Renal cortical epithelial cell (primary cell): ENCODE results near the gene FYN. TPM values are rescaled to one million over a fixed set of nuclear protein-coding genes. Genes with fewer than 3 reads are reported as not detected.

ENCODE experiments used
- DNase-seq: peaks from one replicate; pipeline ENCODE4 v3.0.0-alpha.2; 2011; ENCODE audit warnings: low read depth
- total RNA-seq: library from RNA; depleted of rRNA; stranded (reverse); fragments of >200 nt; gene quantifications from 2 replicates; pipeline ENCODE4 v1.2.3, GENCODE V29; 2014

Gene FYN
- total RNA-seq, 1 donor from 2014 or later: 39.4 TPM

DNA sequence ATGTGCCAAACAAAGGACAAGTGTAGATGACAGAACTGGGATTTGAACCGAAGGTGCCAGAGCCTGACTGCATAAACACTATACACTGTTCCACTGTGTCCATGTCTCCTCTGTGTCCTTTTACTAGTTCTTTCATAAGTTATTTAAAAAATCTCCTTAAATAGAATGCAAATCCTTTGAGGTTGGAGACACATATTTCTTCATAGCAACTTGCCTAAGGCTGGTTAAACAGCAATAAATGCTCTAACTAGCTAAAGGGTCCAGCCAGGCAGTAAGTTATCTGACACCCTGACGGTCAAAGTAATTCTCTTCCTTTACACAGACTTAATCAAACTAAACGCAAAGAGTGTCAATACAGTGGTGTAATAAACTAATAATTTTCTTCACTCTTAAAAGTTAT is 191.4 kb downstream of the FYN start:
- peak; percentile 71 for DNase-seq

DNA sequence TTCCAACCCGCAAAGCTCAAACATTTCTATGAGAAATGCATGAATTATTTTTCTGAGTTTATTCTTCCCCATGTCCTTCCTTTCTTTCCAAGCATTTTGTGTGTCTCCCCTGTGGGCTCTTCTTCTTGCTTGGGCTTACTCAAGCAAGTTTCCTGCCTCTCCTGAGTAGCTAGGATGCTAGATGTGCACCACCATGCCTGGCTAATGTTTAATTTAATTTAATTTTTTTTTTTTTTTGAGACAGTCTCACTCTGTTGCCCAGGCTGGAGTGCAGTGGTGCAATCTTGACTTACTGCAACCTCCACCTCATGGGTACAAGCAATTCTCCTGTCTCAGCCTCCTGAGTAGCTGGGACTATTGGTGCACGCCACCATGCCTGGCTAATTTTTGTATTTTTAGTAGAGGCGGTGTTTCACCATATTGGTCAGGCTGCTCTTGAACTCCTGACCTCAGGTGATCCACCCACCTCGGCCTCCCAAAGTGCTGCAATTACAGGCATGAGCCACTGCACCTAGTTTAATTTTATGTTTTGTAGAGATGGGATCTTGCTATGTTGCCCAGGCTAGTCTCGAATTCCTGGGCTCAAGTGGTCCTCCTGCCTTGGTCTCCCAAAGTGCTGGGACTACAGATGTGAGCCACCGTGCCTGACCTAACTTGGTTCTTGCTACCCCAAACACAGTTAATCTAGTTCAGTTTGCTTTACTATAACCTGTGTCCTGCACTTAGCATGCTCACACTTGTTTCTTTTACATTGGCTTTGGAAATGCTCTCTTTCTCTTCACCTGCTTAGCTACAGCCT is 192.2 kb downstream of the FYN start:
- peak; percentile 66 for DNase-seq

GRCh38 chr6:111680015-111680712 is 193.1 kb downstream of the FYN start:
- DNase-seq: peak; percentile 70

GRCh38 chr6:111679126-111679858 is 194.0 kb downstream of the FYN start:
- DNase-seq: peak; percentile 76

DNA sequence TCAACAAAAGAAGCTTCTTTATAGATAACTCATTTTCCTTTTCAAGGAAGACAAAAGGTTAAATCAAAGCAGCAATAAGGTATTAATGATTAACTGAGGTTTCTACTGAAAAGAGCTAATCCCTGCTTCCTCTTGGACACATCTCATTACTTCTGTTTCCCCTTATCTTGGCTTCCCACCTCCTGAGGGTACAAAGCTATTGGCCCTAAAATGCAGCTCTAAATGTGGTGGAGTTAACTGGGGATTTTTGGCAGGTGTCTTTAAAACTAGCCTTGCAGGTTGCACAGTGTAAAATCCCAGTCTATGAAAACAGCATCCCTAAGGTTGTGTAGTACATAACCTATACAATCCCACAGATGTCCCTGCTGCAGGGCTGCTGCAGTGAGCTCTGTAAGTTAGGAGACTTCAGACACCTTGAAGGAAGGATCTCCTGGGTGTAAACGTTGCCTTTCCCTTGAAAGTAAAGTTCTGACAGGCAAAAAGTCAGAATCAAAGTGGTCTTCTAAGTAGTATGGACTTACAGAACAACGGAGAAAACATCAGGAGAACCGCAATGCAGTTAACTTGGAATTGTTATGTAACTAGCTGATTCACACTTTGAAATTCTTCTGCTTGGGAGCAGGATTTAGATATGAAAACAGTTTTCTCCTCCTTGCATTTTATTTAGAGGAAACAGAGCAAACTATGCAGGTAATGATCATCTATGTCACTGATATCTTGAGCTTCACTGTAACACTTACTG is 195.8 kb downstream of the FYN start:
- DNase-seq: peak; percentile 88

DNA sequence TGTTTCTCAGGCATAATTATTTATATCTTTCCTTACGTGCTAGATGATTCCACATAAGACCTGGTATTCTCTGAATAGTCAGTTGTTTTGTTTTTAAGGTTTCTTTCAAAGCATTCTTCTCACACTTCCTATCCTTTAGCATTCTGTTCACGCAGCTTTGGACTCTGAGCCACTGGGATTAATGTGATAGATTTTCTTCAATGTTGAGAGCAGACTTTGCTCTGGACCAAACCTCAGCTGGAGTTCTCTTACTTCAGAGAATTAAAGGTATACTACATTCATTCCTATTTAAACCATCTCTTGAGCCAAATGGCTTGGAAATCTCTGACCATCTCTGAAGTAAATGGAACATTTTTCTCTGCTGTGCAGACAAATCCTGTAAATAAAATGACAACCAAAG is 196.9 kb downstream of the FYN start:
- DNase-seq: peak; percentile 43

GRCh38 chr6:111674883-111675282 is 198.4 kb downstream of the FYN start:
- DNase-seq: no peak

GRCh38 chr6:111674413-111674812 is 198.8 kb downstream of the FYN start:
- no peak for DNase-seq

- DNase-seq: no peak
Measured at GRCh38 chr6:111673937-111674336, 199.3 kb downstream of the FYN start.

DNA sequence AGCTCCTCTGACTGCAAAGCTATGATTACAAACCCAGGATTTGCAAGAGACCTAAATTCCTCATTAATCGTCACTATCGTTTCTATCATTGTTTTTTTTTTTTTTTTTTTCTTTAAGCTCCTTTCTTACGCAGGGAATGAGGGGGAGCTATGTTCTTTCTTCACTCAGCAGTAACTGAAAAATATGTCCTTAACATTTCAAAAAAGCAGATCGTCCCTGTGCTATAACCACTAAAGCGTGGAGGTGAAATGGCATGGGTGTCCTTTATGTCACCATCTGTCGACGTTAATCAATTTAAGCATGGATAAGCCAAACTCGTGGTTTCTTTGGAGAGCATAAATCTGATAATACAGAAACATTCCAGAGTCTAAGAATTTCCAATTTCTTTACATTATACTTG is 199.7 kb downstream of the FYN start:
- no peak for DNase-seq

DNA sequence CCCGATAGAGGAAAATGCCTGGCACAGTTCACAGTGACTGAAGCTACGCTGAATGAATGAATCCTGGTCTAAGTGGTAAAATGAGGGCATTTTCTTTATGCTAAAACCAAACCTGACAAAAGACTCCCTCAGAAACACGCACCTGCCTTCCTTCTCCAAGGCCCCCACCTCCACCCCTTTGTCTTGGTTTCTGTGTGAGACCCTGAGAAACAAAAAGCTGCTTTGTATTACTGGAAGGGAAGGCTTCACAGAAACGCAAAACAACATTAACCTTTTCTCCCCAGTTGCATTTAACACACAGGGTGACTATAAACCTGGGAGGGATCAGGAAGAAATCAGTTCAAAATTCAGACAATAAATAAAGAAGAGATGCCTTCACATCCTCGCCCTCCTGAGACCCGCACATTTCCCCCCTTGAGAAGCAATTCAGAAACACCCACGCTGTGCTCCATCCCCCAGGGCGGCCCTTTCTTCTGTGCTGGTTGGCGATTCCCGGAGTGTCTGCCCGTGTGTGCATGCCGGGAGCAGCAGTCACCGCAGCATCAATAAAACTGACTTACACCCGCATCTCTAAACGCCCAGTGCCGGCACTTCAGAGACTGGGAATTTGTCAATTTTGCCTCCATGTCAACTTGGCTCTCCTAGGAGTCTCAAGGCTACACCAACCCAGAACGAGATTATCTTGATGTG is 200.3 kb downstream of the FYN start:
- no peak for DNase-seq

DNA sequence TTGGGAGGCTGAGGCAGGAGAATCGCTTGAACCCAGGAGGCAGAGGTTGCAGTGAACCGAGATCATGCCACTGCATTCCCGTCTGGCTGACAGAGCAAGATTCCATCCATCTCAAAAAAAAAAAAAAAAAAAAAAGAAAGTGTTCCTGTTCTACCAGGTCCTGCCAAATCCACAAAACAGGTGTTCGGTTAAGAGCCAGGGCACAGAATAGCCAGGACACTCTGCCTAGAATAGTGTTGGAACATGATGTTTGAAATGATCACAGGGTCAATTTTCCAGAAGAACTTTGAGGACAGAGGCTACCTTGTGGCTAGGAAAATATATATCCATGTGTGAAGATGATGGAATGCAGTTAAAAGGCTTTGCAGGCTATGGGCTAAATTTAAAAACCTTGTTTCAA is 203.9 kb downstream of the FYN start:
- DNase-seq: no peak

- DNase-seq: no peak
Measured at GRCh38 chr6:111668410-111668809, 204.8 kb downstream of the FYN start.

- no peak for DNase-seq
Measured at GRCh38 chr6:111667931-111668330, 205.3 kb downstream of the FYN start.

DNA sequence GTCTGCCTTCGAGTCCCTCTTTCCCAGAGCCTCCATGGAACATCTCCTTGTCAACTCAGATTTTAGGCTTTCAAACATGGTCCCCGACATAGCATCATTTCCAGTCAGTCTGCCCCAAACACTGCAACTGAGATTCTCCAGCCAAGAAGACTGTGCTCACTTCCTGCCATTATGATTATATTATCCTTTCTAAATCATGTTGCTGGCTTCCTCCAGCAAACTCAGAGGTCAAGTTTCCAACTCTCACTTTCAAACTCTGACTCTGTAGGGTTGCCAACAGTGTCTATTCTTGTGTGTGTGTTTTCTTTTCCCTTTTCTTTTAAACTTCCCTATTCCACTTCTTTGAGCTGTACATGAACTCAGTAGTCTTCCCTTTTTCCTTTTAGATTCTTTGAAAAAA is 206.4 kb downstream of the FYN start:
- DNase-seq: no peak

DNA sequence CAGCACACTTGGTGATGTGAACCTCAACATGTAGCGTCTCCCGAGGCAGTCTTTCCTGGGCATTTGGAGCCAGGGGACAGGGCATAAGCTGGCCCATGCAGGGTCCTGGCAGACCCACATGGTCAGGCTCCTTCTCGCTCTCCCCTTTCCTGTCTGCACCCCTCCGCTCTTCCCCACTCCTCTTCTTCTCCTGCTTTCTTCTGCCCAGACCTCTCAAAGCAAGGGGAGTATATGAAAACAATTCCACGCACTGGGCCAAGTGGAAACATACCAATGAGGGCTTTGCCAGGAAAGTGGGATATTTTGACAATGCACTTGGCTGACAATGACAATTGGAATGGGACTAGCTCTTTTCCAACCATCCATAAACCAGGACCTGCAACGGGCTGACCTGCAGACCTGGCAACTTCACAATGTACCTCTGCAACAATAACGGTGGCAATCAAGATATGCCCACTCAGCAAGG is 208.7 kb downstream of the FYN start:
- DNase-seq: no peak

GRCh38 chr6:111663692-111664564 is 209.3 kb downstream of the FYN start:
- DNase-seq: no peak

- no peak for DNase-seq
Measured at GRCh38 chr6:111662794-111663593, 210.3 kb downstream of the FYN start.

GRCh38 chr6:111662072-111662793 is 211.0 kb downstream of the FYN start:
- no peak for DNase-seq
